OCI-LY3 (cell line): ENCODE results near the gene PIK3AP1.
"Not testable (repeated sequence)": the region's sequence is repeated elsewhere in the genome, so short reads cannot be mapped to it uniquely, and the experiment has no call there.

ENCODE experiments used
- CTCF ChIP-seq: fragments of 200-600, 300-600 bp; sonication (generic); IDR thresholded peaks from 2 replicates; pipeline ENCODE4 v1.5.1; 2014; ENCODE audit warnings: antibody characterized with exemption, low read length, low read depth
- EZH2phosphoT487 ChIP-seq: fragments of 200-600 bp; shearing (Covaris generic); IDR thresholded peaks from 2 replicates; pipeline ENCODE4 v1.6.1; 2018; ENCODE audit warnings: antibody characterized with exemption, mixed run types, low read depth

- TF ChIP-seq CTCF, EZH2phosphoT487: not testable (repeated sequence)
These were observed 39.9 kb downstream of the PIK3AP1 start for GRCh38 chr10:96680463-96680862.
